GM12865 (cell line): ENCODE measurements around the gene CCP110.

Source experiments
- DNase-seq: peaks from one replicate; pipeline ENCODE4 v3.0.0; 2010; ENCODE audit warnings: low read depth
- H3K4me3 ChIP-seq: 2 replicates; pipeline ENCODE4 v1.5.1; 2011; ENCODE audit warnings: mild to moderate bottlenecking, low read depth, low read length, control low read depth
- CTCF ChIP-seq: IDR thresholded peaks from 2 replicates; pipeline ENCODE4 v1.5.1; 2011; ENCODE audit warnings: low read length, control low read depth, low read depth, inconsistent platforms; ENCODE audit not compliant: insufficient read depth; ENCODE audit errors: missing control alignments

CCP110 gene

DNA sequence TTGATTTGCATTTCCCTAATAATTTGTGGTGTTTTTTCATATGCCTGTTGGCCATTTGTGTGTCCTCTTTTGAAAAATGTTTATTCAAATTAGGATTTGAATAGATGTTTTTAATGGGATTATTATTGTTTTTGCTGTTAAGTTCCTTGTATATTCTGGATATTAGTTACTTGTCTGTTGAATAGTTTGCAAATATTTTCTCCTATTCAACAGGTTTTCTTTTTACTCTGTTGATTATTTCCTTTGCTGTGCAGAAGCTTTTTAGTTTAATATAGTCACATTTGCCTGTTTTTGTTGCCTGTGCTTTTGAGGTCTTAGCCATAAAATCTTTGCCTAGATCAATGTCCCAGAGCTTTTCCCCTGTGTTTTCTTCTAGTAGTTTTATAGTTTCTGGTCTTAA lies 11.4 kb upstream of the CCP110 start:
- H3K4me3 ChIP-seq: no peak overlapping the region
- TF ChIP-seq CTCF: no peak
- DNase-seq: no peak

GRCh38 chr16:19513377-19514053 lies 10.2 kb upstream of the CCP110 start:
- TF ChIP-seq CTCF: no peak
- no peak overlapping the region for H3K4me3 ChIP-seq
- no peak for DNase-seq

DNA sequence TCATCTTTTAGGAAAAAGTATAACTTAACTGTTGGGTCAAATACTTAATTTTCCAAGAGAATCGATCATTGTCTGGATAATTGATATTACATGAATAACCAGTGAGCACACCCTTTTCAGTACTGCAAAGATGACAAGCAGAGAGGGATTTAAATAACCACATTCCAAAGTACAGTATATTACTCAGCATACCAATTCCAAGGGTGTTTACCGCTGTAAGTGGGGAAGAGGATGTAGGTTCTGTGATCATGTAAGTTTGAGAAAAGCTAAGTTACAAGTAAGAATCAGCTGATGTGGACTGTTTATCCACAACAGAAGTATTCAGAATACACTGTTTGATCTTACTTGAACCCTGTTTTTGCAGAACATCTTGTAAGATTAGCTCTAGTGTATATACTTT lies 8.0 kb upstream of the CCP110 start:
- no peak for TF ChIP-seq CTCF
- no peak overlapping the region for H3K4me3 ChIP-seq

DNA sequence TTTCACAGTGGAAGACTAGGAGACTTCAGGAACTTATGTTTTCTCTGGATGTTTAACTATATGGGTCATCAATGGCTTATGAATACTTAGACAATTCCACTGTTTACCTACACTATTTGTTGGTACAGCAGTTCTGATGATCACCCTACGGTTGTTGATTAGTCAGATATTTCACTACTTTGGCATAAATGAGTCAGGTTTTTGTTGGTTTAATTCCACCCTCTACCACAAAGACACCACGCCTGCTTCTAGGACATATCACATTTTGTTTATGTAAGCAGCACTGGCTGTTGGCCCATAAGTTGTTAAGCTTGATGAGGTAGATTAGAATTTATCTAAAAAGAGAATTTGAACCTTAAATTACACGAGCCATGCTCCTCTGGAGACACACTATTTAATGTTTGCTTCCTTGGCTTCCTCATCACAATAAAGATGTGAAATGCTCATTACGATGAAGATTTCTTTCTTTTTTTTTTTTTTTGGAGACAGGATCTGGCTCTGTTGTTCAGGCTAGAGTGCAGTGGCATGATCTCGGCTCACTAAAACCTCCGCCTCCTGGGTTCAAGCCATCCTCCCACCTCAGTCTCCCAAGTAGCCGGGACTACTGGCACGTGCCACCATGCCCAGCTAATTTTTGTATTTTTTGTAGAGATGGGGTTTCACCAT lies 6.2 kb upstream of the CCP110 start:
- no peak for DNase-seq
- no peak overlapping the region for H3K4me3 ChIP-seq
- no peak for TF ChIP-seq CTCF

More for the DNA sequence above, 8.0 kb upstream of the CCP110 start:
- DNase-seq: no peak

DNA sequence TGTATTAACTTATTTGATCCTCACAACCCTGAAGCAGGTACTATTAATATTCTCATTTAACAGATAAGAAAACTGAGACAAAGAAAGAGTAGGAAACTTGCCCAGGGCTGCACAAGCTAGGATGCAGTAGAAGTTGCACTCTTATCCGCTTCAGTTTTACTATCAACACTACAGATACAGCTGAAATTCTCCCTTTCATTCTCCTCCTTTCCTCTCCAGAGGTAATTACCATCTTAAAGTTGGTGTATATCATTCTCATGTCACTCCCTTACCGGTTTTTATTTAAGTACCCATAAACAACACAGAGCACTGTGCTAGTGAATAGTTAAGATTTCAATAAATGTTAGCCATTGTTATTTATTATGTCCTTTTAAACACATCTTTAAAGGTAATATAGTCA lies 5.4 kb upstream of the CCP110 start:
- no peak for TF ChIP-seq CTCF
- no peak for DNase-seq
- H3K4me3 ChIP-seq: no peak overlapping the region

DNA sequence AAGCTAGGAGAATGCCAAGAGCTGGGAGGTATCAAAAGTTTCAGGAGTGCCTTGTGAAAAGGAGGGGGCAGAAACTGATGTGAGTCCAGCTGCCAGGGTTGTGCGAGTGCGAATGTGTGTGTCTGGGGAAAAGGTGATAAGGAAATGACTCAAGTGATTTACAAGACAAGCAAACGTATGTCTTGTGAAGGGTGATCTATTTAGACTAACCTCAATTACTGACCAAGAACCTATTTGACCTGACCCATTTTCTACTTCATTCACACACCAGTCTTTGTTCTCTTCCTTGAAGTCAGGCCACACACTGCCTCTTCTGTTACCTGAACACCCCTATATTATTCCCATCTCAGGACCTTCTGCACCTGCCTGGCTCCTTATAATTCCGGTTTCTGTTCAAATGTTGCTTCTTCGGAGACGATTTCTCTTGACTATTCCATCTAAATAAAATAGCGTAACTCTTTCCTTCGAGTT lies 2.8 kb upstream of the CCP110 start:
- H3K4me3 ChIP-seq: peak overlapping the region; percentile 89
- DNase-seq: peak; percentile 53
- no peak for TF ChIP-seq CTCF
